OCI-LY7 (cell line): ENCODE measurements around the gene NCOA7. TPM values are rescaled to one million over a fixed set of nuclear protein-coding genes. Genes with fewer than 3 reads are reported as not detected.

Experiments
- BruUV-seq: library from RNA; stranded (reverse); fragments of 400-500 nt; replicated peaks from 2 replicates; lab custom pipeline; 2021; lab: Mats Ljungman, UMichigan
- CTCF ChIA-PET: fragments of 300-600 bp; sonication (Branson Sonifier 250); formaldehyde crosslinking; loops from one replicate; lab custom pipeline; 2022; ENCODE audit warnings: antibody characterized with exemption; ENCODE audit not compliant: unreplicated experiment; lab: Charles Lee
- POLR2A ChIA-PET: fragments of 300-600 bp; sonication (Branson Sonifier 250); formaldehyde crosslinking; loops from one replicate; lab custom pipeline; 2022; ENCODE audit warnings: antibody characterized with exemption; lab: Charles Lee
- DNase-seq: peaks from one replicate; pipeline ENCODE4 v3.0.0-alpha.2; 2015; ENCODE audit warnings: low spot score
- H2AFZ ChIP-seq: fragments of 200-600 bp; sonication (generic), shearing (Covaris generic); 2 replicates; pipeline ENCODE4 v1.6.1; 2014; ENCODE audit warnings: mild to moderate bottlenecking, antibody characterized with exemption, low read length, moderate library complexity
- H3K27ac ChIP-seq: fragments of 200-600 bp; sonication (generic); 2 replicates; pipeline ENCODE4 v1.5.1; 2014; ENCODE audit warnings: mixed run types, low read depth, mild to moderate bottlenecking, moderate library complexity, low read length, inconsistent platforms; ENCODE audit not compliant: poor library complexity, severe bottlenecking
- H3K36me3 ChIP-seq: fragments of 200-600 bp; sonication (generic); 2 replicates; pipeline ENCODE4 v1.6.1; 2014; ENCODE audit warnings: mild to moderate bottlenecking, antibody characterized with exemption, low read length, moderate library complexity, mixed read lengths; ENCODE audit not compliant: insufficient read depth
- H3K4me1 ChIP-seq: fragments of 200-600 bp; sonication (generic); 2 replicates; pipeline ENCODE4 v1.5.1; 2014; ENCODE audit warnings: mild to moderate bottlenecking, low read length; ENCODE audit not compliant: insufficient read depth, poor library complexity, severe bottlenecking
- H3K4me2 ChIP-seq: fragments of 200-600 bp; sonication (generic); 2 replicates; pipeline ENCODE4 v1.6.1; 2014; ENCODE audit warnings: mild to moderate bottlenecking, low read length
- H3K4me3 ChIP-seq: fragments of 200-600 bp; sonication (generic); 2 replicates; pipeline ENCODE4 v1.5.1; 2014; ENCODE audit warnings: mild to moderate bottlenecking, low read depth, low read length; ENCODE audit not compliant: poor library complexity, severe bottlenecking
- H3K79me2 ChIP-seq: fragments of 200-600 bp; sonication (generic); 2 replicates; pipeline ENCODE4 v1.6.1; 2016; ENCODE audit warnings: low read depth, mild to moderate bottlenecking, low read length, moderate library complexity, mixed read lengths; ENCODE audit not compliant: insufficient read depth
- H3K9me2 ChIP-seq: fragments of 200-600 bp; sonication (generic); 2 replicates; pipeline ENCODE4 v1.6.1; 2016; ENCODE audit warnings: mild to moderate bottlenecking, low read length, mixed read lengths; ENCODE audit not compliant: insufficient read depth
- H3K9me3 ChIP-seq: fragments of 200-600 bp; sonication (generic); 2 replicates; pipeline ENCODE4 v1.6.1; 2014; ENCODE audit warnings: mild to moderate bottlenecking, mixed run types, low read length, mixed read lengths
- H4K20me1 ChIP-seq: fragments of 200-600 bp; sonication (generic); 2 replicates; pipeline ENCODE4 v1.6.1; 2014; ENCODE audit warnings: mild to moderate bottlenecking, antibody characterized with exemption, low read length, moderate library complexity, mixed read lengths; ENCODE audit not compliant: insufficient read depth
- CTCF ChIP-seq: fragments of 200-600 bp; sonication (generic); conservative IDR thresholded peaks from 2 replicates; pipeline ENCODE4 v1.5.1; 2014; ENCODE audit warnings: mild to moderate bottlenecking, antibody characterized with exemption, low read length, moderate library complexity, mixed read lengths
- EZH2phosphoT487 ChIP-seq: fragments of 200-600 bp; sonication (generic); IDR thresholded peaks from 2 replicates; pipeline ENCODE4 v1.6.1; 2018; ENCODE audit warnings: low read depth, borderline replicate concordance, mild to moderate bottlenecking, mixed run types, antibody characterized with exemption, low read length, moderate library complexity, mixed read lengths
- intact Hi-C: fragments of 100-400 bp; cut with micrococcal nuclease; formaldehyde crosslinking; loops from one replicate; pipeline ENCODE4 v1.10.0; 2022; ENCODE audit not compliant: unreplicated experiment
- total RNA-seq, 2 experiments: library from RNA; depleted of rRNA in 1 of 2; stranded (reverse); fragments of >200 nt in 1 of 2; shearing (Covaris generic) in 1 of 2; gene quantifications; 2 replicates each; pipeline ENCODE4 v1.2.3, GENCODE V29; 2014 to 2022

Gene NCOA7
- total RNA-seq, 2 experiments from 2014 or later, result 14.8 to 52.2 TPM

GRCh38 chr6:125868678-125869395 is 78.1 kb downstream of the NCOA7 start:
- Histone ChIP-seq H4K20me1 (no peaks in the 10 kb centered on the region; the same call in 1 of the 2 replicates), H3K4me3 (no peak overlapping the region), H3K36me3 (peaks cover 15% of the 10 kb centered on the region; the same call in 1 of the 2 replicates), H3K9me3 (no peaks in the 10 kb centered on the region), H3K9me2 (no peaks in the 10 kb centered on the region), H3K27ac (no peak overlapping the region), H3K79me2 (no peaks in the 10 kb centered on the region), H3K4me2 (no peak overlapping the region), H3K4me1 (peaks cover 14% of the 10 kb centered on the region), H2AFZ (no peak overlapping the region)
- BruUV-seq, result TSS peak; percentile 4
- intact Hi-C loops, result no loop called here
- DNase-seq, result no peak
- CTCF ChIA-PET, result no interaction called here
- POLR2A ChIA-PET, result interaction anchor here (2.0 kb wide), 1 partner anchor 12 kb away, joined by 8 read pairs; no protein-coding TSS in a partner anchor
- TF ChIP-seq EZH2phosphoT487 (no peak), CTCF (no peak)

DNA sequence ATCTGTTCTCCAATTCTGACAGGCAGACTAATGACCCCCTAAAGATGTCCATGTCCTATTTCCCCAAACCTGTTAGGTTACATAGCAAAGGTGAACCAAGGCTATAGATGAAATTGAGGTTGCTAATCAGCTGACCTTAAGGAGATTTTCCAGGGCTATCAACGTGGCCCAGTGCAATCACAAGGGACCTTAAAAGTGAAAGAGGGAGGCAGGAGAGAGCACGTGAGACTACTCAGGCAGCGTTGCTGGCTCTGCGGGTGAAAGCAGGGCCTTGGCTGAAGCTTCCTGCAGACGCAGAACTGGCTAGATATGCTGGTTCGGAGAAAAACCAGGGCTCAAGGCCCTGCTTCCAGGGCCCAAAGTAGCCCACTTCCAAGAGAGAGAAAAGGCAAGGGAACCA is 78.7 kb downstream of the NCOA7 start:
- H3K9me2 ChIP-seq, result no peaks in the 10 kb centered on the region
- no peak for DNase-seq
- intact Hi-C loops, result no loop called here
- H4K20me1 ChIP-seq, result no peaks in the 10 kb centered on the region; the same call in 1 of the 2 replicates
- no peak overlapping the region for H3K27ac ChIP-seq
- TF ChIP-seq CTCF (no peak), EZH2phosphoT487 (no peak)
- H3K4me3 ChIP-seq, result no peak overlapping the region
- no peaks in the 10 kb centered on the region for H3K9me3 ChIP-seq
- peaks cover 15% of the 10 kb centered on the region; the same call in 1 of the 2 replicates for H3K36me3 ChIP-seq
- CTCF ChIA-PET, result no interaction called here
- POLR2A ChIA-PET, result no interaction called here
- H3K79me2 ChIP-seq, result no peaks in the 10 kb centered on the region
- H3K4me2 ChIP-seq, result no peak overlapping the region
- H3K4me1 ChIP-seq, result peaks cover 14% of the 10 kb centered on the region
- no peak overlapping the region for H2AFZ ChIP-seq
- BruUV-seq, result no TSS peak

DNA sequence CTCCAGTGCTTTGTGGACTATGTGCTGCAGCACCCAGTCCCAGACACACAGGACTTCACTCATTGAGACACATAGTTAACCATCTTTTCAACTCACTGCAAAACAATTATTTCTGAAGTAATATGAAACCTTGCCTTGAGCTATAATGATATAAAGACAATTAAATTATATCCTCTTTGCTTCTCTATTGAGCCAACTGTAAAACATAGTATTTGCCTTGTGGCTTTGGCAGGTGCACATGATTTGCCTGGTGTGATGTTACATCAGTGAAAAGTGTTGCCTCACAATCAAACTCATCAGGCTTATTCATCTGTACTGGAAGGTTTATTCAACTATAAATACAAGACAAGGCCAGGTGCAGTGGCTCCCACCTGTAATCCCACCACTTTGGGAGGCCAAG is 80.6 kb downstream of the NCOA7 start:
- H3K4me1 ChIP-seq, result peaks cover 14% of the 10 kb centered on the region
- POLR2A ChIA-PET, result interaction anchor here (0.6 to 0.8 kb wide), 4 partner anchors 12 to 511 kb away, joined by 3 to 4 read pairs (median 3); no protein-coding TSS in a partner anchor
- CTCF ChIA-PET, result interaction anchor here (1.5 kb wide), 1 partner anchor 14 kb away, joined by 4 read pairs; no protein-coding TSS in a partner anchor

More for the DNA sequence above, 80.6 kb downstream of the NCOA7 start:
- TF ChIP-seq EZH2phosphoT487, result no peak
- no peak for TF ChIP-seq CTCF
- Histone ChIP-seq H3K9me3 (no peaks in the 10 kb centered on the region), H2AFZ (no peak overlapping the region), H3K79me2 (no peaks in the 10 kb centered on the region), H3K9me2 (no peaks in the 10 kb centered on the region), H4K20me1 (no peaks in the 10 kb centered on the region; the same call in 1 of the 2 replicates), H3K4me3 (no peak overlapping the region), H3K27ac (no peak overlapping the region), H3K36me3 (peaks cover 31% of the 10 kb centered on the region), H3K4me2 (no peak overlapping the region)
- no TSS peak for BruUV-seq
- DNase-seq, result no peak
- intact Hi-C loops, result no loop called here
